Iris pigment epithelial cell (primary cell): ENCODE results near the gene ZNF319.
A peak's percentile ranks its signal among the peaks of the same experiment; 100 is the strongest.

Source experiments
- DNase-seq: peaks from one replicate; pipeline ENCODE4 v3.0.0-alpha.2; 2011; ENCODE audit warnings: low read depth

The ZNF319 gene

GRCh38 chr16:58037365-58038057, 37.0 kb upstream of the ZNF319 start:
- DNase-seq = no peak

GRCh38 chr16:58036943-58037342, 36.5 kb upstream of the ZNF319 start:
- DNase-seq = no peak

- no peak for DNase-seq
Observed at GRCh38 chr16:58035356-58036170, 35.1 kb upstream of the ZNF319 start.

GRCh38 chr16:58034774-58035173, 34.3 kb upstream of the ZNF319 start:
- DNase-seq = no peak

- no peak for DNase-seq
Observed at GRCh38 chr16:58034128-58034685, 33.7 kb upstream of the ZNF319 start.

GRCh38 chr16:58032710-58033293, 32.3 kb upstream of the ZNF319 start:
- DNase-seq = peak; percentile 9

- DNase-seq = no peak
Observed at GRCh38 chr16:58031016-58031800, 30.7 kb upstream of the ZNF319 start.

GRCh38 chr16:58030136-58030840, 29.8 kb upstream of the ZNF319 start:
- DNase-seq = no peak

GRCh38 chr16:58029410-58029809, 28.9 kb upstream of the ZNF319 start:
- DNase-seq = no peak

GRCh38 chr16:58028541-58029070, 28.1 kb upstream of the ZNF319 start:
- no peak for DNase-seq

GRCh38 chr16:58027916-58028455, 27.5 kb upstream of the ZNF319 start:
- DNase-seq = no peak

- peak; percentile 54 for DNase-seq
Observed at GRCh38 chr16:58027161-58027915, 26.9 kb upstream of the ZNF319 start.

GRCh38 chr16:58026705-58027160, 26.3 kb upstream of the ZNF319 start:
- DNase-seq = peak; percentile 3

- DNase-seq = peak; percentile 52
Observed at GRCh38 chr16:58026139-58026704, 25.8 kb upstream of the ZNF319 start.

GRCh38 chr16:58025351-58026138, 25.1 kb upstream of the ZNF319 start, which contains the start of gene MMP15:
MMP15 (plus strand) TSS chr16:58025754; CDS start chr16:58026351, 597 bp downstream.
- peak; percentile 77 for DNase-seq

- DNase-seq = peak; percentile 25
Observed at GRCh38 chr16:58024486-58025350, 24.2 kb upstream of the ZNF319 start.

- DNase-seq = peak; percentile 65
Observed at GRCh38 chr16:58022601-58023371, 22.3 kb upstream of the ZNF319 start.
